Neuronal stem cell (in vitro differentiated cells): ENCODE measurements around the gene GAS6.

Source experiments
- DNase-seq: peaks from one replicate; pipeline ENCODE4 v3.0.0-alpha.2; 2013; ENCODE audit warnings: low spot score
- H2AFZ ChIP-seq: one replicate; pipeline ENCODE4 v1.6.1; 2013; ENCODE audit warnings: mild to moderate bottlenecking, low read length, inconsistent platforms
- H2AK5ac ChIP-seq: 2 replicates; pipeline ENCODE4 v1.6.1; 2013; ENCODE audit warnings: low read depth, mild to moderate bottlenecking, inconsistent platforms, low read length, moderate library complexity, mixed read lengths
- H2BK120ac ChIP-seq: 2 replicates; pipeline ENCODE4 v1.6.1; 2013; ENCODE audit warnings: low read depth, mild to moderate bottlenecking, inconsistent platforms, low read length, moderate library complexity, mixed read lengths
- H2BK12ac ChIP-seq: one replicate; pipeline ENCODE4 v1.6.1; 2013; ENCODE audit warnings: low read length, inconsistent platforms
- H2BK15ac ChIP-seq: 2 replicates; pipeline ENCODE4 v1.6.1; 2013; ENCODE audit warnings: mild to moderate bottlenecking, low read length, inconsistent platforms, mixed read lengths
- H2BK5ac ChIP-seq: one replicate; pipeline ENCODE4 v1.6.1; 2013; ENCODE audit warnings: inconsistent platforms, mild to moderate bottlenecking, low read length, moderate library complexity
- H3K14ac ChIP-seq: one replicate; pipeline ENCODE4 v1.6.1; 2013; ENCODE audit warnings: low read length, inconsistent platforms
- H3K18ac ChIP-seq: 2 replicates; pipeline ENCODE4 v1.6.1; 2013; ENCODE audit warnings: low read length, inconsistent platforms
- H3K23ac ChIP-seq: 2 replicates; pipeline ENCODE4 v1.6.1; 2013; ENCODE audit warnings: low read depth, mild to moderate bottlenecking, mixed read lengths, low read length, inconsistent platforms; ENCODE audit not compliant: poor library complexity
- H3K27ac ChIP-seq: replicated peaks from 3 replicates; pipeline ENCODE4 v1.5.1; 2013; ENCODE audit warnings: low read length, inconsistent platforms
- H3K27me3 ChIP-seq, 3 experiments: 2 replicates each; pipeline ENCODE4 v1.6.1; 2013; ENCODE audit warnings: low read length in 3 of 3, mild to moderate bottlenecking in 2 of 3, inconsistent platforms in 1 of 3, low read depth in 1 of 3, mixed read lengths in 1 of 3, moderate library complexity in 1 of 3; ENCODE audit not compliant: control insufficient read depth in 3 of 3, insufficient read depth in 3 of 3
- H3K36me3 ChIP-seq, 2 donors: replicated peaks in 1 of 2; 2 replicates each; pipeline ENCODE4 v1.6.1; 2013; ENCODE audit warnings: low read length in 2 of 2; ENCODE audit not compliant: control insufficient read depth in 2 of 2, insufficient read depth in 2 of 2
- H3K4ac ChIP-seq: 2 replicates; pipeline ENCODE4 v1.6.1; 2013; ENCODE audit warnings: inconsistent platforms, mild to moderate bottlenecking, low read length, moderate library complexity
- H3K4me1 ChIP-seq, 2 donors: 1 replicate in 1 of 2; 2 replicates in 1 of 2; pipeline ENCODE4 v1.6.1; 2013; ENCODE audit warnings: low read length in 2 of 2, low read depth in 1 of 2; ENCODE audit not compliant: control insufficient read depth in 2 of 2, insufficient read depth in 1 of 2
- H3K4me2 ChIP-seq: one replicate; pipeline ENCODE4 v1.6.1; 2013; ENCODE audit warnings: mild to moderate bottlenecking, low read length, inconsistent platforms; ENCODE audit not compliant: insufficient read depth, poor library complexity, severe bottlenecking
- H3K4me3 ChIP-seq, 2 donors: 2 replicates each; pipeline ENCODE4 v1.5.1; 2013; ENCODE audit warnings: low read length in 2 of 2, mild to moderate bottlenecking in 2 of 2, inconsistent platforms in 1 of 2, moderate library complexity in 1 of 2
- H3K79me1 ChIP-seq: one replicate; pipeline ENCODE4 v1.6.1; 2013; ENCODE audit warnings: low read depth, mild to moderate bottlenecking, inconsistent platforms, low read length, moderate library complexity
- H3K9ac ChIP-seq: one replicate; pipeline ENCODE4 v1.6.1; 2013; ENCODE audit warnings: mild to moderate bottlenecking, low read depth, low read length, inconsistent platforms; ENCODE audit not compliant: poor library complexity
- H3K9me3 ChIP-seq, 2 donors: replicated peaks in 1 of 2; 2 replicates each; pipeline versions ENCODE3 to v1.6.1; 2013; ENCODE audit warnings: low read length in 2 of 2, mild to moderate bottlenecking in 2 of 2, inconsistent platforms in 1 of 2, low read depth in 1 of 2, mixed read lengths in 1 of 2, moderate library complexity in 1 of 2; ENCODE audit not compliant: control insufficient read depth in 2 of 2, insufficient read depth in 1 of 2
- H4K8ac ChIP-seq: one replicate; pipeline ENCODE4 v1.6.1; 2013; ENCODE audit warnings: low read depth, mild to moderate bottlenecking, inconsistent platforms, low read length, moderate library complexity
- H4K91ac ChIP-seq: one replicate; pipeline ENCODE4 v1.6.1; 2013; ENCODE audit warnings: low read length, low read depth, mild to moderate bottlenecking, inconsistent platforms; ENCODE audit not compliant: poor library complexity
- WGBS, 2 donors: extraction: QIAGEN DNeasy Blood & Tissue Kit; methylation state at CpG; one replicate each; pipeline ENCODE4 v1.1.7; 2013; ENCODE audit warnings: missing lambda C conversion rate in 2 of 2, mixed read lengths in 1 of 2; ENCODE audit not compliant: insufficient read length in 2 of 2, insufficient replicate concordance in 1 of 2; ENCODE audit errors: extremely low coverage in 2 of 2; 5-methylcytosine and 5-hydroxymethylcytosine counted together

Gene GAS6

DNA sequence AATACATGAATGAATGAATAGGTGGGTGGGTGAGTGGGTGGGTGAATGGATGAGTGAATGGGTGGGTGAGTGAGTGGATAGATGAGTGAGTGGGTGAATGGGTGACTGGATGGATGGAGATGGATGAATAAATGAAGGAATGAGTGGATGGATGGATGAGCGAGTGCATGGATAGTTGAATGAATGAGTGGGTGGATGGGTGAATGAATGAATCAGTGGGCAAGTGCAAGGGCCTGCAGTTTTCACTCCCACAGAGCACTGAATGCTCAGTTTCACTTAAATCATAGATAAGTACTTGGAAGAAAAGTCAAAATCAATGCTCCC lies 12.4 kb downstream of the GAS6 start:
- H3K4ac ChIP-seq = no peak overlapping the region

DNA sequence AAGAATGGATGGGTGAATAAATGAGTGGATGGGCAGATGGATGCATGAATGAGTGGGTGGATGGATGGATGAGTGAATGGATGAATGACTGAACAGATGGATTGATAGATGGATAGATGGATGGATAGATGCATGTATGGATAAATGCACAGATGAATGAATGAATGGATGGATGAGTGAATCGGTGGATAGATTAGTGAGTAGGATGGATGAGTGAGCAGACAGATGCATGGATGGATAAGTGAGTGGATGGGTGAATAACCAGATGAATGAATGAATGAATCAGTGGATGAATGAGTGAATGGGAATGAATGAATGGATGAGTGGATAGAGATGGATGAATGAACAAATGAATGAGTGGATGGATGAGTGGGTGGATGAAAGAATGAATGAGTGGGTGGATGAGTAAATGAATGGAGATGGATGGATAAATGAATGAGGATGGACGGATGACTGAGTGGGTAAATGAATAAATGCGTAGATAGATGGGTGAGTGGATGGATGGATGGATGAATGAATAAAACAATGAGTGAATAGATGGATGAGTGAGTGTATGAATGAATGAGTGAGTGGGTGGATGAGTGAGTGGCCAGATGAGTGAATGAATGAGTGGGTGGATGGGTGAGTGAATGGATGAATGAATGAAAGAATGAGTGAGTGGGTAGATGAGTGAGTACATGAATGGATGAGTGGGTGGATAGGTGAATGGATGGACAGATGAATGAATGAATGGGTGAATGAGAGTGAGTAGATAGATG lies 13.0 kb downstream of the GAS6 start:
- H3K9me3 ChIP-seq = no peaks in the 10 kb centered on the region
- H2BK15ac ChIP-seq = no peak overlapping the region
- H3K79me1 ChIP-seq = peaks cover 1% of the 10 kb centered on the region
- H3K4me2 ChIP-seq = no peak overlapping the region
- 100% methylated on average over 1 to 2 of the region's 3 CpGs for WGBS, 2 donors
- H2BK5ac ChIP-seq = no peak overlapping the region
- H3K4me1 ChIP-seq = peaks cover 15 to 19% of the 10 kb centered on the region in 2 donors
- H3K9ac ChIP-seq = no peak overlapping the region
- H3K27ac ChIP-seq = no peak overlapping the region
- H3K23ac ChIP-seq = no peak overlapping the region
- H3K4me3 ChIP-seq = no peak overlapping the region
- H3K27me3 ChIP-seq = peaks cover 0 to 14% (median 0%) of the 10 kb centered on the region in 3 experiments
- H3K36me3 ChIP-seq = no peaks in the 10 kb centered on the region
- H4K8ac ChIP-seq = no peak overlapping the region
- no peak for DNase-seq
- H2BK120ac ChIP-seq = no peak overlapping the region
- no peak overlapping the region for H2BK12ac ChIP-seq
- H3K14ac ChIP-seq = no peak overlapping the region
- H4K91ac ChIP-seq = no peak overlapping the region
- no peak overlapping the region for H3K4ac ChIP-seq
- no peak overlapping the region for H3K18ac ChIP-seq
- no peak overlapping the region for H2AK5ac ChIP-seq
- no peak overlapping the region for H2AFZ ChIP-seq

More for the DNA sequence above, 12.4 kb downstream of the GAS6 start:
- H2AFZ ChIP-seq = no peak overlapping the region
- H3K27ac ChIP-seq = no peak overlapping the region
- no peak overlapping the region for H3K23ac ChIP-seq
- WGBS, 2 donors = no CpG with 5 or more reads among the region's 1 CpG
- H3K9ac ChIP-seq = no peak overlapping the region
- peaks cover 15 to 19% of the 10 kb centered on the region in 2 donors for H3K4me1 ChIP-seq
- H4K8ac ChIP-seq = no peak overlapping the region
- no peak overlapping the region for H3K4me3 ChIP-seq
- no peak overlapping the region for H2BK5ac ChIP-seq
- H3K14ac ChIP-seq = no peak overlapping the region
- no peak overlapping the region for H3K4me2 ChIP-seq
- H2AK5ac ChIP-seq = no peak overlapping the region
- H3K27me3 ChIP-seq = peaks cover 0 to 14% (median 0%) of the 10 kb centered on the region in 3 experiments
- no peak overlapping the region for H2BK15ac ChIP-seq
- no peak overlapping the region for H4K91ac ChIP-seq
- H2BK120ac ChIP-seq = no peak overlapping the region
- no peaks in the 10 kb centered on the region for H3K36me3 ChIP-seq
- H3K79me1 ChIP-seq = peaks cover 1% of the 10 kb centered on the region
- DNase-seq = no peak
- H3K9me3 ChIP-seq = no peaks in the 10 kb centered on the region
- no peak overlapping the region for H3K18ac ChIP-seq
- H2BK12ac ChIP-seq = no peak overlapping the region

DNA sequence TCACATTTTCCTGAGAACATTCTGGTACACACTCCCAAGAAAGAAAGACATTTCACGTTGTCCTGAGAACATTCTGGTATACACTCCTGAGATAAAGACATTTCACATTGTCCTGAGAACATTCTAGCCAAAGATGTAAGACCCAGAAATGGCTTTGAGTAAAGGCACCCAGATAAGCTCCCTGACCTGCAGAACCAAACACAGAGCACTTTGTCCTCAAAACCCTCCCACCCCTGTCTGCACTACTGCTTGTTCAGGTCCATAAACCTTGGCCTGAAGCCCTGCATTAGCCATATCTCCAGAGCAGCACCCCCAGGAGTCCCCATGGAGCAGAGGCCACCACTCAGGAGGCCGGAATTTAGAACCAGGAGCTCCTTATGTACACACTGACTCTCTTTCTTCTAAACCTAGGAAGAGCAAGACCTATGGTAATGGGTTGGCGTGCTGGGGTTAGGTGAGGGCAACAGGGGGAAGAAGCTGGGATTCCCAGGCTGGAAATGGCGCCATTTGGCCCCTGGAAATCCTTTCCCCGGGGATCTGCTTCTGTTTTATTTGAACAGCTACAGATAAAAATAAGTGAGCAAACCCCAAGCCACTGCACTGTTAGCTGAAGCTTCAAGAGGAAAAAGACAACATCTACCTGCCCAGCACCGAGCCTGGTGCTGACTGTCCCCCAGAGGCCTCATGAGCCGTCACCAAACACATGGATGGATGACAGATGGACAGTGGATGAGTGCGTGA lies 13.7 kb downstream of the GAS6 start:
- H4K91ac ChIP-seq = no peak overlapping the region
- peaks cover 15 to 19% of the 10 kb centered on the region in 2 donors for H3K4me1 ChIP-seq
- H3K14ac ChIP-seq = no peak overlapping the region
- H3K18ac ChIP-seq = no peak overlapping the region
- no peak overlapping the region for H3K27ac ChIP-seq
- H2BK120ac ChIP-seq = no peak overlapping the region
- no CpG with 5 or more reads among the region's 8 CpGs for WGBS, 2 donors
- H2BK15ac ChIP-seq = no peak overlapping the region
- no peak overlapping the region for H3K4me3 ChIP-seq
- H3K9ac ChIP-seq = no peak overlapping the region
- H3K36me3 ChIP-seq = peaks cover 0 to 2% of the 10 kb centered on the region in 2 donors
- H2BK12ac ChIP-seq = no peak overlapping the region
- H2AFZ ChIP-seq = no peak overlapping the region
- no peak overlapping the region for H3K4me2 ChIP-seq
- no peak overlapping the region for H2AK5ac ChIP-seq
- peaks cover 1% of the 10 kb centered on the region for H3K79me1 ChIP-seq
- no peak overlapping the region for H4K8ac ChIP-seq
- no peak overlapping the region for H3K23ac ChIP-seq
- no peak overlapping the region for H3K4ac ChIP-seq
- H3K27me3 ChIP-seq = peaks cover 0 to 10% (median 0%) of the 10 kb centered on the region in 3 experiments
- H2BK5ac ChIP-seq = no peak overlapping the region
- no peaks in the 10 kb centered on the region for H3K9me3 ChIP-seq
- no peak for DNase-seq

DNA sequence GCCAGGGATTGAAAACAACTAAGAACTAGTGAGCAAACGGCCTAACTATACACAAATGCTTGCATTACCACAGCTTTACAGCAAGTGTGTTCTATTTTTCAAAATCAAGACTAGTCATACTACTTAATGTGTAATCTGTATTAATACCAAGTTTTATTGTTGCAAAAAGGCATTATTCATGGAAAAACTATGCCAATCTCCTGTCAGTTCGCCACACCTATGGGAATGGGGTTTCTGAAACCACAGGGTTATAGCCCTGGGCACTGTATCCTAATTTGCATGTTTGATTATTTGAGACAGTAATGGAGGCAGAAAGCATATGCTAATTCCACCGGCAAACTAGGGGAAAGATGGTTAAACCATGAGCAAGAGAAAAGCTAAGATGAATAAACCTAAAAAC lies 14.3 kb downstream of the GAS6 start:
- H3K4me3 ChIP-seq = no peak overlapping the region
- no peak overlapping the region for H3K4me2 ChIP-seq
- peaks cover 0 to 2% of the 10 kb centered on the region in 2 donors for H3K36me3 ChIP-seq
- no peak overlapping the region for H4K91ac ChIP-seq
- H3K9me3 ChIP-seq = no peaks in the 10 kb centered on the region
- no peak overlapping the region for H3K23ac ChIP-seq
- H2BK120ac ChIP-seq = no peak overlapping the region
- H3K27me3 ChIP-seq = peaks cover 0 to 4% (median 0%) of the 10 kb centered on the region in 3 experiments
- no peak overlapping the region for H2BK12ac ChIP-seq
- no peak overlapping the region for H2BK5ac ChIP-seq
- no CpG with 5 or more reads among the region's 3 CpGs for WGBS, 2 donors
- H3K79me1 ChIP-seq = no peaks in the 10 kb centered on the region
- H2AK5ac ChIP-seq = no peak overlapping the region
- H3K27ac ChIP-seq = no peak overlapping the region
- peaks cover 14 to 16% of the 10 kb centered on the region in 2 donors for H3K4me1 ChIP-seq
- H3K9ac ChIP-seq = no peak overlapping the region
- H3K14ac ChIP-seq = no peak overlapping the region
- H4K8ac ChIP-seq = no peak overlapping the region
- H2AFZ ChIP-seq = no peak overlapping the region
- H3K18ac ChIP-seq = no peak overlapping the region
- no peak overlapping the region for H3K4ac ChIP-seq
- DNase-seq = no peak
- H2BK15ac ChIP-seq = no peak overlapping the region
